Measurements from ENCODE around the gene TMEM120B. TPM values are rescaled to one million over a fixed set of nuclear protein-coding genes. Genes with fewer than 3 reads are reported as not detected.

TMEM120B gene
- total RNA-seq, 4 donors from 2014 or later = 5.9 to 11.2 (median 6.4) TPM

- H3K9me3 ChIP-seq = no peaks in the 10 kb centered on the region
- in situ Hi-C loops (cut with MboI; ENCODE audit: low sequenced_read_pairs in 4 of 4) = loop anchor here in 1 of 4 donors (10.0 kb wide), 1 partner anchor 55 kb away; no protein-coding TSS in a partner anchor
- ATAC-seq (no peak), DNase-seq (no peak)
- no peak overlapping the region for H3K4me3 ChIP-seq
- H3K27ac ChIP-seq = peak overlapping the region in 3 of 4 donors; percentile 26 to 100 (median 98)
- H3K4me1 ChIP-seq = peaks cover 12 to 20% of the 10 kb centered on the region in 2 donors
- TF ChIP-seq, protein P1, sequence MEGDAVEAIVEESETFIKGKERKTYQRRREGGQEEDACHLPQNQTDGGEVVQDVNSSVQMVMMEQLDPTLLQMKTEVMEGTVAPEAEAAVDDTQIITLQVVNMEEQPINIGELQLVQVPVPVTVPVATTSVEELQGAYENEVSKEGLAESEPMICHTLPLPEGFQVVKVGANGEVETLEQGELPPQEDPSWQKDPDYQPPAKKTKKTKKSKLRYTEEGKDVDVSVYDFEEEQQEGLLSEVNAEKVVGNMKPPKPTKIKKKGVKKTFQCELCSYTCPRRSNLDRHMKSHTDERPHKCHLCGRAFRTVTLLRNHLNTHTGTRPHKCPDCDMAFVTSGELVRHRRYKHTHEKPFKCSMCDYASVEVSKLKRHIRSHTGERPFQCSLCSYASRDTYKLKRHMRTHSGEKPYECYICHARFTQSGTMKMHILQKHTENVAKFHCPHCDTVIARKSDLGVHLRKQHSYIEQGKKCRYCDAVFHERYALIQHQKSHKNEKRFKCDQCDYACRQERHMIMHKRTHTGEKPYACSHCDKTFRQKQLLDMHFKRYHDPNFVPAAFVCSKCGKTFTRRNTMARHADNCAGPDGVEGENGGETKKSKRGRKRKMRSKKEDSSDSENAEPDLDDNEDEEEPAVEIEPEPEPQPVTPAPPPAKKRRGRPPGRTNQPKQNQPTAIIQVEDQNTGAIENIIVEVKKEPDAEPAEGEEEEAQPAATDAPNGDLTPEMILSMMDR (IDR thresholded peaks at IDR 0.05 in 4 of 5, conservative IDR thresholded peaks at IDR 0.05 in 1 of 5) = no peak
- no peak for TF ChIP-seq POLR2A (IDR thresholded peaks at IDR 0.05)
- no peaks in the 10 kb centered on the region for H3K27me3 ChIP-seq
- no peaks in the 10 kb centered on the region for H3K36me3 ChIP-seq
- intact Hi-C loops (cut with DNase I; ENCODE audit: low total_unique reads) = no loop called here
These were observed 3.0 kb upstream of the TMEM120B start for GRCh38 chr12:121709478-121709961.

DNA sequence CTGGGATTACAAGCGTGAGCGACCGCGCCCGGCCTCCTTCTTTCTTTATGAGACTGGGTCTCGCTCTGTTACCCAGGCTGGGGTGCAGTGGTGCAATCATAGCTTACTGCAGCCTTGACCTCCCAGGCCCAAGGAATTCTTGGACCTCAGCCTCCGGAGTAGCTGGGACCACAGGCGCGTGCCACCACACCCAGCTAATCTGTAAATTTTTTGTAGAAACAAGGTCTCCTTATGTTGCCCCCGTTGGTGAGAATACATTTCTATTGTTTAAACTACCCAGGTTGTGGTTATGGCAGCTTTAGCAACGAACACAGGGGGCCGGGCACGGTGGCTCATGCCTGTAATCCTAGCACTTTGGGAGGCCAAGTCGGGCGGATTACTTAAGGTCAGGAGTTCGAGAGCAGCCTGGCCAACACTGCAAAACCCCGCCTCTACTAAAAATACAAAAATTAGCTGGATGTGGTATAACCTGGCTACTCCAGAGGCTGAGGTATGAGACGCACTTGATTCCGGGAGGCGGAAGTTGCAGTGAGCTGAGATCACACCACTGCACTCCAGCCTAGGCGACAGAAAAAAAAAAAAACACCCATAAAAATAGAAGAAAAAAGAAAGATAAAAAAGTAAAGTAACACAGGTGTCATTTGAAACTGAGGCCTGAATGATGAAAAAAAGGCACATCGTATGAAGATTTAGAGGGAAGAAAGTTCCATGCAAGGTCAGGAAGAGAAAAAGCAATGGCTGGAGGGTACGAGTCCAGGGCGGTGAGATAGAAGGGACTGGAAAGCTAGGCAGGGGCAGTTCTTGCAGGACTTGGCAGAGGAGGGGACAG lies 977 bp upstream of the TMEM120B start:
- Histone ChIP-seq H3K9me3 (no peaks in the 10 kb centered on the region), H3K27ac (peak overlapping the region; percentile 93 to 100 (median 99)), H3K27me3 (no peaks in the 10 kb centered on the region), H3K4me1 (peaks cover 27 to 39% of the 10 kb centered on the region in 2 donors), H3K4me3 (peak overlapping the region; percentile 82 to 91 (median 89)), H3K36me3 (no peaks in the 10 kb centered on the region)
- ATAC-seq = no peak
- in situ Hi-C loops (cut with MboI; ENCODE audit: low sequenced_read_pairs in 4 of 4) = no loop called here
- TF ChIP-seq, protein P1 (IDR thresholded peaks at IDR 0.05 in 4 of 5, conservative IDR thresholded peaks at IDR 0.05 in 1 of 5) = no peak
- no peak for TF ChIP-seq POLR2A (IDR thresholded peaks at IDR 0.05)
- no peak for DNase-seq
- intact Hi-C loops (cut with DNase I; ENCODE audit: low total_unique reads) = loop anchor here (2.0 to 10.0 kb wide), 3 partner anchors 83 to 363 kb away; partner anchors contain the start of genes MLXIP and PSMD9

- ATAC-seq = peak; percentile 83 to 86
- Histone ChIP-seq H3K4me3 (peak overlapping the region; percentile 82 to 91 (median 89)), H3K27ac (peak overlapping the region; percentile 93 to 100 (median 99)), H3K36me3 (no peaks in the 10 kb centered on the region), H3K9me3 (no peaks in the 10 kb centered on the region), H3K27me3 (no peaks in the 10 kb centered on the region), H3K4me1 (peaks cover 33 to 45% of the 10 kb centered on the region in 2 donors)
- DNase-seq = peak; percentile 79 to 89
- in situ Hi-C loops (cut with MboI; ENCODE audit: low sequenced_read_pairs in 4 of 4) = no loop called here
- intact Hi-C loops (cut with DNase I; ENCODE audit: low total_unique reads) = loop anchor here (2.0 to 10.0 kb wide), 3 partner anchors 83 to 363 kb away; partner anchors contain the start of genes MLXIP and PSMD9
- no peak for TF ChIP-seq POLR2A (IDR thresholded peaks at IDR 0.05)
- TF ChIP-seq, protein P1 (IDR thresholded peaks at IDR 0.05 in 4 of 5, conservative IDR thresholded peaks at IDR 0.05 in 1 of 5) = no peak
These were observed 427 bp upstream of the TMEM120B start for GRCh38 chr12:121712190-121712460.

DNA sequence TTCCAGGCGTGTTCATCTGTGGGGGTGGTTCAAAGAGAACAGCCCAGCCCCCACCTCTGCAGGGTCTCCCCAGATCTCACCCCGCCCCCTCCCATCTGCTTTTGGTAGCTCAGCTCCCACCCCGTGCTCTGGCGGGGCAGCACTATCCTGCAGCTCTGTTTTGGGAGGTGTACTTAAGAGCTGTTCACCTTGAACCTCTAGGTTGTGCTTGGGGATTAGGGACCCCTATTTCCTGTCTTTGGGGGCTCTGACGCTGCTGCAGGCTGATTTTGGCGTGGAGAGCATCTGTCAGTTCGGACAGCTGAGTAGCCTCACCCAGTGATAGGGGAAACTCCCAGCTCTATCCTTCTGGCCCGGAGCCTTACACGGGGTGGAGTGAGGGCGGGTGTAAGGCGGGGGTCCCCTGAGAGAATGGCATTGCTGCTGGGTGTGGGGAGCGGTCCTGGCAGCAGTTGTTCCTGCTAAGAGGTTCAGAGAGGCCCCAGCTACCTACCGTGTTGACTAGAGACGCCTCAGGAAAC lies 765 bp downstream of the TMEM120B start:
- intact Hi-C loops (cut with DNase I; ENCODE audit: low total_unique reads) (loop anchor here (2.0 to 10.0 kb wide), 3 partner anchors 81 to 361 kb away; partner anchors contain the start of genes MLXIP and PSMD9), in situ Hi-C loops (cut with MboI; ENCODE audit: low sequenced_read_pairs in 4 of 4) (no loop called here)
- Histone ChIP-seq H3K9me3 (no peaks in the 10 kb centered on the region), H3K4me3 (peak overlapping the region; percentile 87 to 91 (median 90)), H3K27me3 (no peaks in the 10 kb centered on the region), H3K4me1 (peaks cover 44 to 48% of the 10 kb centered on the region in 2 donors), H3K27ac (peak overlapping the region; percentile 93 to 100 (median 99)), H3K36me3 (no peaks in the 10 kb centered on the region)
- ATAC-seq = peak; percentile 17 to 18
- DNase-seq = peak in 1 of 2 donors; percentile 59
- TF ChIP-seq POLR2A (IDR thresholded peaks at IDR 0.05) = peak in 1 of 2 donors; percentile 38
- TF ChIP-seq, protein P1 (IDR thresholded peaks at IDR 0.05 in 4 of 5, conservative IDR thresholded peaks at IDR 0.05 in 1 of 5) = peak in 1 of 5 experiments; percentile 8

All from gastrocnemius medialis (tissue), 4 donors.